22Rv1 (cell line): Measurements from ENCODE around the gene QSOX1.

Experiments used
- CTCF ChIP-seq: fragments of 450-650 bp; IDR thresholded peaks from 2 replicates; pipeline ENCODE4 v1.5.1; 2017; ENCODE audit warnings: mild to moderate bottlenecking
- ZFX ChIP-seq: fragments of 450-650 bp; IDR thresholded peaks from 2 replicates; pipeline ENCODE4 v1.6.1; 2017; ENCODE audit warnings: antibody characterized with exemption, borderline replicate concordance

- no peak for TF ChIP-seq CTCF
- TF ChIP-seq ZFX: no peak
These were observed 79.9 kb downstream of the QSOX1 start for GRCh38 chr1:180234369-180235076.
